Measurements from ENCODE around the gene SH3RF3. TPM values are rescaled to one million over a fixed set of nuclear protein-coding genes. Genes with fewer than 3 reads are reported as not detected.

Gene SH3RF3
- polyA plus RNA-seq, 1 donor (not counting 4 experiments of a cell fraction or from before 2014, with no cell fraction given) = 0.08 TPM

- dilution Hi-C loops (cut with MboI; ENCODE audit: extremely low pct_ligation_motif_present, low sequenced_read_pairs) = no loop called here
- no peak for FAIRE-seq
- no peak for TF ChIP-seq EZH2 (IDR thresholded peaks at IDR 0.05; ENCODE audit: low read length)
- no peak for TF ChIP-seq CTCF (optimal IDR thresholded peaks at IDR 0.05 in 1 of 3, IDR thresholded peaks at IDR 0.05 in 1 of 3, conservative IDR thresholded peaks at IDR 0.05 in 1 of 3; ENCODE audit: extremely low read depth in 1 of 3, insufficient read depth in 2 of 3, low read length in 3 of 3)
- H3K79me2 ChIP-seq (ENCODE audit: control insufficient read depth, insufficient read depth, low read length) = no peaks in the 10 kb centered on the region
- no peak overlapping the region for H3K27ac ChIP-seq (ENCODE audit: control insufficient read depth, insufficient read depth, low read length)
- H3K4me1 ChIP-seq (ENCODE audit: control insufficient read depth, extremely low read depth, insufficient read depth, low read length) = no peaks in the 10 kb centered on the region
- no peak overlapping the region for H3K4me3 ChIP-seq (ENCODE audit: control insufficient read depth in 2 of 3, extremely low read depth in 1 of 3, insufficient read depth in 2 of 3, low read depth in 1 of 3, low read length in 3 of 3)
- H3K36me3 ChIP-seq (ENCODE audit: control insufficient read depth in 2 of 2, extremely low read depth in 1 of 2, insufficient read depth in 2 of 2, low read length in 2 of 2) = no peaks in the 10 kb centered on the region
- DNase-seq (ENCODE audit: low read depth, low spot score) = no peak
- no peak overlapping the region for H2AFZ ChIP-seq (ENCODE audit: control insufficient read depth, low read length)
- no peak overlapping the region for H3K4me2 ChIP-seq (ENCODE audit: control insufficient read depth, extremely low read depth, insufficient read depth, low read depth, low read length)
- H3K27me3 ChIP-seq (ENCODE audit: control insufficient read depth, extremely low read depth, insufficient read depth, low read length) = peaks cover 27% of the 10 kb centered on the region
- no peaks in the 10 kb centered on the region for H3K9me3 ChIP-seq (ENCODE audit: control insufficient read depth, low read depth, low read length)
- H3K9ac ChIP-seq (ENCODE audit: control insufficient read depth, extremely low read depth, insufficient read depth, low read length) = no peak overlapping the region
- H3K9me1 ChIP-seq (ENCODE audit: control insufficient read depth, extremely low read depth, insufficient read depth, low read length) = no peaks in the 10 kb centered on the region
- H4K20me1 ChIP-seq (ENCODE audit: control insufficient read depth, extremely low read depth, insufficient read depth, low read length) = no peaks in the 10 kb centered on the region
Measured at GRCh38 chr2:109173311-109174171, 44.5 kb downstream of the SH3RF3 start.

- H3K27me3 ChIP-seq (ENCODE audit: control insufficient read depth, extremely low read depth, insufficient read depth, low read length) = peaks cover 22% of the 10 kb centered on the region
- no peaks in the 10 kb centered on the region for H3K36me3 ChIP-seq (ENCODE audit: control insufficient read depth in 2 of 2, extremely low read depth in 1 of 2, insufficient read depth in 2 of 2, low read length in 2 of 2)
- H3K79me2 ChIP-seq (ENCODE audit: control insufficient read depth, insufficient read depth, low read length) = no peaks in the 10 kb centered on the region
- no peak overlapping the region for H3K4me3 ChIP-seq (ENCODE audit: control insufficient read depth in 2 of 3, extremely low read depth in 1 of 3, insufficient read depth in 2 of 3, low read depth in 1 of 3, low read length in 3 of 3)
- no peaks in the 10 kb centered on the region for H4K20me1 ChIP-seq (ENCODE audit: control insufficient read depth, extremely low read depth, insufficient read depth, low read length)
- FAIRE-seq (no peak), DNase-seq (ENCODE audit: low read depth, low spot score) (no peak)
- TF ChIP-seq CTCF (optimal IDR thresholded peaks at IDR 0.05 in 1 of 3, IDR thresholded peaks at IDR 0.05 in 1 of 3, conservative IDR thresholded peaks at IDR 0.05 in 1 of 3; ENCODE audit: extremely low read depth in 1 of 3, insufficient read depth in 2 of 3, low read length in 3 of 3) (no peak), EZH2 (IDR thresholded peaks at IDR 0.05; ENCODE audit: low read length) (no peak)
- H3K27ac ChIP-seq (ENCODE audit: control insufficient read depth, insufficient read depth, low read length) = no peak overlapping the region
- dilution Hi-C loops (cut with MboI; ENCODE audit: extremely low pct_ligation_motif_present, low sequenced_read_pairs) = no loop called here
- H3K4me1 ChIP-seq (ENCODE audit: control insufficient read depth, extremely low read depth, insufficient read depth, low read length) = no peaks in the 10 kb centered on the region
- no peak overlapping the region for H3K4me2 ChIP-seq (ENCODE audit: control insufficient read depth, extremely low read depth, insufficient read depth, low read depth, low read length)
- no peak overlapping the region for H2AFZ ChIP-seq (ENCODE audit: control insufficient read depth, low read length)
- H3K9me3 ChIP-seq (ENCODE audit: control insufficient read depth, low read depth, low read length) = no peaks in the 10 kb centered on the region
- no peaks in the 10 kb centered on the region for H3K9me1 ChIP-seq (ENCODE audit: control insufficient read depth, extremely low read depth, insufficient read depth, low read length)
- no peak overlapping the region for H3K9ac ChIP-seq (ENCODE audit: control insufficient read depth, extremely low read depth, insufficient read depth, low read length)
Measured at GRCh38 chr2:109174214-109174613, 45.2 kb downstream of the SH3RF3 start.

Data from keratinocyte (primary cell).